Skeletal muscle cell (primary cell): ENCODE measurements around the gene PNMA1.

Experiments
- DNase-seq: peaks from one replicate; pipeline ENCODE4 v3.0.0-alpha.2; 2010; ENCODE audit warnings: low read depth
- H3K4me3 ChIP-seq: 2 replicates; pipeline ENCODE4 v1.5.1; 2011; ENCODE audit warnings: low read depth, mild to moderate bottlenecking, control low read depth, low read length, moderate library complexity

Gene PNMA1

GRCh38 chr14:73713803-73714655 lies at the start of gene PNMA1:
PNMA1 (minus strand) TSS chr14:73714384; CDS start chr14:73713639, 745 bp downstream.
- peak within 1 kb of the TSS; percentile 79 for H3K4me3 ChIP-seq
- DNase-seq: no peak

- no peak for DNase-seq
- H3K4me3 ChIP-seq: no peak overlapping the region
Measured at GRCh38 chr14:73763396-73763795, 49.2 kb upstream of the PNMA1 start.

DNA sequence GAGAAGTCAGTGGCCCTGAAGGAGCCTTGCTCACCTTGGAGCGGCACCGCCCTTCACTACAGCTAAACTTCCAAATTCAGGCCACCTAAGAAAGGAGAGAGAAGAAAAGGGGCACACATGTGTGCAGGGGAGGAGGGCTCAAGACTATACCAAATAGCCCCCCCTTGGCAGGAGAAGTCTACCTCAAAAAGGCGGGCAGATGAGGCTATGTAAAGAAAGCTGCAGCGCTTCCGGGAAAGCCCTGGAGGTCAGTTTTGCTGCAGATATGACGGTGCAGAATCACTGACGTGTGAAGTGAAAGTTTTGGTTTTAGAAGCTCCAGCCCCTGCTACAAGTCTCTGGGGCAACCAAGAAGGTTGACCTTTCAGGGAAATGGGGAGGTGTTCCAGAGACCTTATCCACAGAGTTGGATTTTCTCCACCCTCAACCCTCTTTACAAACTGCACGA lies 48.2 kb upstream of the PNMA1 start:
- no peak for DNase-seq
- H3K4me3 ChIP-seq: no peak overlapping the region

DNA sequence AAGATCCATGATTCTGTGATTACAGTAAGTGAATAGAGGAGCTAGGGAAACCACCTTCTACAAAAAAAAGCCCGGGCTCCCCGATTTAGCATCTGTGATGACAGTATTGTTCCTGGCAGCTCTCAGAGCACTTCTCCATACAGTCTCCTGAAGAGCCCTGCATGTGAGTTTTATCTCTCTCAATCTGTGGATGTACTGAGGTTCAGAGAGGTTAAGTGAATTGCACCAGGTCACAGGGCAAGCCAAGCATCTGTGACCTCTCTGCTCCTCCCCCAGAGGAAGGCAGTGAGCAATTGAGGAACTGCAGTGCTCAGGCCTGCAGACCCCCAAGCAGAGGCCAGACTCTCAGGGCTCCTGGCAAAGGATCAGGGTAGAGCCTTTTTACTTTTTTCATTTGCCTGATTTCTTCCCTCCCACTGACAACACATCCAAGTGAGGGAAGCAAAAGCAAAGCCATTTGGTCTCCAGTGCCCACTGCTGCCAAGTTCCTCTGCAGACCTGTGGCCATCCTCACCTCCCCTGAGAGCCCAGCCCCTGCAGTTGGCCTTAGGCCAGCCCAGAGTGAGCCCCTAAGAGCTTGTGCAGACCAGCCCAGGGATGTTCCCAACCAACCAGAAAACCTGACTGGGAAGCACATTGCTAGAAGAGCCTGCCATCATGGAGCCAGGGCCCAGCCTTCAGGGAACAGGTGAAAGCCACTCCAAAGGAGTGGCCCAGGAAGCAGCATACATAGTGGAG lies 47.6 kb upstream of the PNMA1 start:
- DNase-seq: no peak
- no peak overlapping the region for H3K4me3 ChIP-seq

- DNase-seq: no peak
- H3K4me3 ChIP-seq: peak overlapping the region; percentile 71
Measured at GRCh38 chr14:73760598-73761586, 46.7 kb upstream of the PNMA1 start.

DNA sequence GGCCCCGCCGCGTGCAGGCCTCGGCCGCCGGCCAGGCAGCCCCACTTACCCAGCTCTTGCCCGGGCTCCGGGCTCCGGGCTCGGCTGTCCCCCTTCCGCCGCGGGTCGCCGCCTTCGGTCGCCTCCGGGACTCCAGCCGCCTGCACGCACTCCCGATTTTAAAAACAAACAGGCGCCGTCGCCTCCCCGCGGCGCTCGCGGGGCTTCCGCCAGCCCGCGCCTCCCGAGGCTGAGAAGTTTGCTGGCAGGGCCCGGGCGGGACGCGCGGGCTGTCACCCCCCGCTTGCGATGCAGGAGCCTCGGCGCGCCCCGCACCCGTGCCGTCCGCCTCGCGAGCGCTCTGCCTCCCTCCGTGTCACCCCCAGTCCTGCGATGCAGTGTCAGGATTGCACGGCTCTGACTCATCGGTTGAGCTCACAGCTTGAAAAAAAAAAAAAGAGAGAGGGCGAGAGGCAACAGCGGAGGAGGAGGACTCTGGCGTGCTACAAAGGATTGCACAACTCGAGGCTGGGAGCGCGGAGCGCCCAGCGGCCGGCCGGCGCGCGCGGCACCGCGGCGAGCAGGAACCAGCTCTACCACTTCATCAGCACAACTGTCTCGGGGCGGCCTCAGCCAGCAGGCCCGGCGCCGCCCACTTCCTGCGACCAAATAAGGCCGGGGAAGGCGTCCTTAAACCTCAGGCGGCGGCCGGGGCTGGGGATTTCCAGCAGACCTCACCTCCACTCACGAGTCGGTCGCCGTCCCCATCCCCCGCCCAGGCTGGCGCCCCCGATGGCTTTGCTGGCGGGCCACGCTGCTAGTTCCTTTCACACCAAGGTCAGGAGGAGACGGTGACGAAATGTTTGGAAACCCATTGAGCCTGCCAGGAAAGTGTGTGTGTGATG lies 45.8 kb upstream of the PNMA1 start:
- DNase-seq: peak; percentile 97
- H3K4me3 ChIP-seq: peak overlapping the region; percentile 71

DNA sequence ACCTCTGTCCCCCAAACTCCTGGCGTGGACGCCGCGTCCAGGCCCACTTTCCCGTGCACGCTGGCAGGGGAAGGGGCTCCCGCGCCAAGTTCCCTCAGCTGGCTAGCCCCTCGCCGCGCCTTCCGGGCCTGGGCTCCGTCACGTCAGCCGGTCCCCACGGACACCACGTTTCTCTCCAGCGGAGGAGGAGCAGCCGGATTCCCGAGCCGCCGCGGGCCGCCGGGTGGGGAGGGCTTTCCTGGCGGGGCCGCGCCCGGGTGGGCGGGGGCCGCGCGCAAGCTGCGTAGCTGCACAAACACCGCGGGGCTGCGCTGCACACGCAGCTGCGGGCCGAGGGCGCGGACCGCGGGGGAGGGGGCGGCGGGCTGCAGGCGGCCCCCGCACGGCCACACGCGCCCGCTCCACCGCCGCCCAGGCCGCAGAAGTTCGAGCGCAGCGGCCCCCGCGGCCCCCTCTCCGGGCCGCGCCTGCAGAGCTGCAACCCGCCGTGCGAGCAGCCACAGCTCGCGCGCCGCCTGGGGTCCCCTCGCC lies 45.1 kb upstream of the PNMA1 start:
- peak overlapping the region; percentile 71 for H3K4me3 ChIP-seq
- no peak for DNase-seq

DNA sequence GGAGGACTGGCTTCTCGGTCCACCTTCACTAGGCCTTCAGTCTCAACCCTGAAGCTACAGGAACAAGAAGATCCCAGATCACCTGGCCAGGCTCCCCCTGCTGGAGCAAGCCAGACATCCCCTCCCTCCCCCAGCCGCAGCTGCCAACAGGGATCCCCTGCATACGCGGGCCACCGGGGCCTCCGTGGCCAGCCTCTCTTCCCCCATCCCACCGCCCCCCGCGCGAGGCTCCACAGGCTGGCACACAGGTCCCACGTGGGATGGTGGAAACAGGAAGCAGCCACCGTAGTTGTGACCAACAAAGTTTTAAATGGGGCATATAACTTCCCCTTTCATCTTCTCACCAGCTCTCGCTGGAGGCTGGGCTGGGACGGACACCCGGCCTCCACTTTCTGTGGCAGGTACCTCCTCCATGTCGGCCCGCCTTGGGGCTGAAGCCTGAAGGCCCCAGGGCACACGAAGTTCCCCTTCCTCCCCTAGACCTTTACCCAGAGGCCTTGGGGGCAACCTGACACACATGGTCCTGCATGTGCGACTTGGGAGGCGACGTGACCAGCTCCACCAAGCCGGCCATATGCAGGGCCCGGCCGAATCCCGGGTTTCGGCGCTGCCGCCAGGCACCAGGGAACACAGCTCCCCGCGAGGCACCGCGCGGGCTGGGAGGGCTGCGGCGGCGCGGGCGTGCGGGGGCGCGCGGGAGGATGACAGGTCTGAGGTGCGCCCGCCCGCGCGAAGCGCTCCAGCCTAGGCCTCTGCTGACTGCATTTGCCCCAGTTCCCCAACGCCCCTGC lies 44.4 kb upstream of the PNMA1 start:
- DNase-seq: no peak

GRCh38 chr14:73757876-73758391 lies 43.8 kb upstream of the PNMA1 start:
- no peak for DNase-seq
- H3K4me3 ChIP-seq: peak overlapping the region; percentile 71

More for the DNA sequence above, 44.4 kb upstream of the PNMA1 start:
- peak overlapping the region; percentile 71 for H3K4me3 ChIP-seq

GRCh38 chr14:73757381-73757780 lies 43.2 kb upstream of the PNMA1 start:
- no peak for DNase-seq

DNA sequence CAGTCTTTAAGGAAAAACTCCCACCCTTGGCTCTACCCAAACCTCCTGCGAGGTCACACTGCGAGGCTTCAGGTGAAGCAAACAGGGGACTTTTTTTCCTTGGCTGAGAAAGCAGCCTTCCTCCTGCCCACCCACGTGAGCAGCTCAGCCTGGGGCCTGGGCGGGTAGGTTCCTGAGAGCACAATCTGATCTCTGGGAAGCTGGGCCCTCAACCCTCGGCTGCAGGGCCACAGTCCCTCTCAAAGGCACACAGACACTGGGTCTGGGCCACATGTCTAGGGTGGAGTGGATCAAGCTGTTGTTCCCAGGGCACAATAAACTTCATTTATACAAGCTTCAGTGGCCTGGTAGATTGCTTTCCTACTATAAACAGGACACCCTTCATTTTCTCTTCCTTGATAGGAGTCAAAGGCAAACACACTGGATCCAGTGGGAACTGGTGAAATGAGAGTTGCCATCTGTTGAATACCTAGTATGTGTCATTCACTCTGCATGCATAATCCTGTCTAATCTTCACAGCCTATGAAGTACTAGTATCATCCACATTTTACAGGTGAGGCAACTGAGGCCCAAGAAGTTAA lies 41.3 kb upstream of the PNMA1 start:
- H3K4me3 ChIP-seq: peak overlapping the region; percentile 32
- no peak for DNase-seq

More at GRCh38 chr14:73757381-73757780, 43.2 kb upstream of the PNMA1 start:
- H3K4me3 ChIP-seq: peak overlapping the region; percentile 71

GRCh38 chr14:73754911-73755360 lies 40.8 kb upstream of the PNMA1 start:
- peak overlapping the region; percentile 32 for H3K4me3 ChIP-seq
- DNase-seq: no peak

DNA sequence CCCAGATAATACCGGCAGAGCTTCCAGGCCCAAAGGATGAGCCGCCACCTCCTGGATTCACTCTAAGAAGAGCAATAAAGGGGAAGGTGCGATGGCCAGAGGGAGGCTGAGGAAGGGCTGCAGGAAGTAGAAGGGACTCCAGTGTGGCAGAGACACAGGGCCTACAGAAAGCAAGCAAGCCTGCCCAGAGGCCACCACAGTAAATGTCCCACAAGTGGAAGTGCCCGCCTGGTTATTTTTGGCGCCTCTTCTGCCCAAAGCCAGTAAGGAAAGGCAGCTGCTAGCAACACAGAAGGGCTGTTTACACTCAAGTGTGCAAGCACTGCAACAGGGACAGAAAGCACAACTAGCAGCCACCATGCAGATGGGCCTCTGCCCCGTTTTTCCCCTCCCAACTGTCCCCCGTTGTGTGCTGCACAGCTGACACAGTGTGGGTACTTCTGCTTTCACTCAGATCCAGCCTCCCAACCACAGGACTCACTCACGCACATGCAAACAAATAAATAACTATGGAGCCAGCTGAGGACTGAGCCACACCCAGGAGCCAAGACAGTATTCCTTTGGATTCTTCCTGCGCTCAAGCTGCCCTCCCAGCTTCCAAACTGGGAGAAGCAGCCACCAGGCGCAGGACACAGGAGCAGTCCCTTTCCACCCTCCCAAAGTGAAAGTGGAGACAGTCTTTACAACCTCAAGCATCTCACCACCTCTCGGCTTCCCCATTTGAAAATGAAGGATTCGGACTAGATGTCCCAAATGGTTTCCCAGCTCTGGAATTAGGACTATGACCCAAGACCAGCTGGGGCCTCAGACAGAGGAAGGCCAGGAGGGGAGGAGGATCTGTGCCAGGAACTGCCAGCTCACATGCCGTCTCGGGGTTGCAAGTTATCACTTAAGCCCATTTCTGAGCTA lies 40.0 kb upstream of the PNMA1 start:
- H3K4me3 ChIP-seq: peak overlapping the region; percentile 32
- DNase-seq: no peak

DNA sequence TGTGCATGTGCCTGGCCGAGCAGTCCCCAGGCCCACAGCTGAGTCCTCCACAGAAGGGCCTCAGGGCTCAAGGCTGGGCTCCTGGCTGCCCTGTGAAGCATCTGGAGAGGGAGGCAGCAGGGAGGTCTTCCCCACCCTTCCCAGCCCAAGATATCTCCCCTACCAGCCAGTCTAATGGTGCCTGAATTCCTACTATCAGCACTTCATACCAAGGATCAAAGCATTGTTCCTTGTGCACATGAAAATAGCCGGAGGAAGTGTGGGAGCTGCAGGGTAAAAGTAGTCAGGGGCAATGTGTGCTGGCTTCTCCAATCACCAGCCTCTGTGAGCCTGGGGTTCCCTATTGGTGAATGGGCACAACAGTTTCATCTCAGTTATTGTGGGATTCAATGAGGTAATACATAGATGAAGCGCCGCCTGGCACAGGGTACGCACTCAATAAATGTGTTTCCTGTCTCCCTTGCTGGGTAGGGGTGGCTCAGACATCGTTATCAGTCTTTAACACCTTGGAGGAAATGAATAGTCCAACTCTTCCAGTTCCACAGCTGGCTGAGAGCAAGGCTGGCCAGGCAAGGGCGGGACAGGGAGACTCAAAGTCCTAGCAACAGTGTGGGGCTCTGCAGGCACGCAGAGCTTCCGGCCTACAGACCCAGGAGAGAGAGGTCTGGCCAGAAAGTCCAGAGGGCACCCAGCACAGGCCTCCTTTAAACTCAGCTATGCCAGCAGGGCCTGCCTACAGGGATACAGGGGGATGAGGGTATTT lies 39.1 kb upstream of the PNMA1 start:
- no peak for DNase-seq
- H3K4me3 ChIP-seq: peak overlapping the region; percentile 32
